Panc1 (cell line): Measurements from ENCODE around the gene ARRDC4.

ENCODE experiments used
- POLR2AphosphoS5 ChIP-seq: IDR thresholded peaks from 2 replicates; pipeline ENCODE4 v1.6.1; 2012; ENCODE audit warnings: mild to moderate bottlenecking, low read depth, low read length, moderate library complexity
- REST ChIP-seq, 2 experiments: IDR thresholded peaks; 2 replicates each; pipeline ENCODE4 v1.6.1; 2011 to 2012; ENCODE audit warnings: low read depth in 2 of 2, control low read depth in 1 of 2, low read length in 1 of 2, mild to moderate bottlenecking in 1 of 2, moderate library complexity in 1 of 2; ENCODE audit not compliant: insufficient read depth in 1 of 2
- SIN3A ChIP-seq: IDR thresholded peaks from 2 replicates; pipeline ENCODE4 v1.6.1; 2012; ENCODE audit warnings: low read depth, mild to moderate bottlenecking, low read length, moderate library complexity, borderline replicate concordance; ENCODE audit not compliant: insufficient read depth
- TF ChIP-seq, protein P1 (sequence below): fragments of 450-650 bp; IDR thresholded peaks from 2 replicates; pipeline ENCODE4 v1.5.1; 2017; ENCODE audit warnings: mild to moderate bottlenecking

DNA sequence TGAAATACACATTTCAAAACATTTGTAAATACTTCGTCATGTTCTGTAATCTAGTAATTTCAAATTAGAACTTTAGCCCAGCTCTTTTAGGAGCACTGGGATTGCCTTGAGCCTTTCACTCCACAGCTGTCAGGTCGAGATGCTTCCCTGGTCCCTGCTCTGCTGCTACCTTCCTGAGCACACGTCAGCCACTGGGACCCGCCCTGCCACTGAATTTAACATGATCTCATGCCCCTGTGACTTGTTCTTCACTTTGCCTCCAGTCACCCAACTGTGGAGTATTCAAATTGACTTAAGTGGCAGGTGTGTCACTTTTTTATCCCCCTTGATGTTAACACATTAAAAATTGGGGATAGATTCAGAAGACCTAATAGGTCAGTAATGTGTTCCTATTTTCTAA, 3.3 kb downstream of the ARRDC4 start:
- TF ChIP-seq, protein P1, sequence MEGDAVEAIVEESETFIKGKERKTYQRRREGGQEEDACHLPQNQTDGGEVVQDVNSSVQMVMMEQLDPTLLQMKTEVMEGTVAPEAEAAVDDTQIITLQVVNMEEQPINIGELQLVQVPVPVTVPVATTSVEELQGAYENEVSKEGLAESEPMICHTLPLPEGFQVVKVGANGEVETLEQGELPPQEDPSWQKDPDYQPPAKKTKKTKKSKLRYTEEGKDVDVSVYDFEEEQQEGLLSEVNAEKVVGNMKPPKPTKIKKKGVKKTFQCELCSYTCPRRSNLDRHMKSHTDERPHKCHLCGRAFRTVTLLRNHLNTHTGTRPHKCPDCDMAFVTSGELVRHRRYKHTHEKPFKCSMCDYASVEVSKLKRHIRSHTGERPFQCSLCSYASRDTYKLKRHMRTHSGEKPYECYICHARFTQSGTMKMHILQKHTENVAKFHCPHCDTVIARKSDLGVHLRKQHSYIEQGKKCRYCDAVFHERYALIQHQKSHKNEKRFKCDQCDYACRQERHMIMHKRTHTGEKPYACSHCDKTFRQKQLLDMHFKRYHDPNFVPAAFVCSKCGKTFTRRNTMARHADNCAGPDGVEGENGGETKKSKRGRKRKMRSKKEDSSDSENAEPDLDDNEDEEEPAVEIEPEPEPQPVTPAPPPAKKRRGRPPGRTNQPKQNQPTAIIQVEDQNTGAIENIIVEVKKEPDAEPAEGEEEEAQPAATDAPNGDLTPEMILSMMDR: no peak
- no peak for TF ChIP-seq POLR2AphosphoS5
- TF ChIP-seq REST (IDR thresholded peaks at IDR 0.05; ENCODE audit: insufficient read depth in 1 of 2, low read depth in 2 of 2, low read length in 1 of 2): no peak
- no peak for TF ChIP-seq SIN3A
